ENCODE measurements around the gene IPPK.

DNA sequence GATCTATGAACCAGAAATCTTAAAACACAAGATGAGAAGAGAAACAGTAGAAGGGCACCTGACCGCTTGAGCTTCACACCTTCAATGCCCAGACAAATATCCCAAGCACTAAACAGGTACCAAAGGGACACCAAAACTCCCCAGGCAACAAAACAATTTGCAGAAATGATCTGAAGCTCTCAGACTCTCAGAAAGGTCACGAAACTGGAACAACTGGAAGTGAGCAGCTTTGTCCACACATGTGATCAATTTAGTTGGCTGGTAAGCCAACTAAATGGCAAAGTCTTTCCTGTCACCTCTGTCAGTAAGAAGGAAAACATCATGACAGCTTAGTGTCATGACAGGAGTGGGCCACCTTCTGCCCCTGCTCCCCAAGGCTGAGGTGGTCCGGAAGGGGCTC lies 4.1 kb downstream of the IPPK start:
- TF ChIP-seq, protein P1, sequence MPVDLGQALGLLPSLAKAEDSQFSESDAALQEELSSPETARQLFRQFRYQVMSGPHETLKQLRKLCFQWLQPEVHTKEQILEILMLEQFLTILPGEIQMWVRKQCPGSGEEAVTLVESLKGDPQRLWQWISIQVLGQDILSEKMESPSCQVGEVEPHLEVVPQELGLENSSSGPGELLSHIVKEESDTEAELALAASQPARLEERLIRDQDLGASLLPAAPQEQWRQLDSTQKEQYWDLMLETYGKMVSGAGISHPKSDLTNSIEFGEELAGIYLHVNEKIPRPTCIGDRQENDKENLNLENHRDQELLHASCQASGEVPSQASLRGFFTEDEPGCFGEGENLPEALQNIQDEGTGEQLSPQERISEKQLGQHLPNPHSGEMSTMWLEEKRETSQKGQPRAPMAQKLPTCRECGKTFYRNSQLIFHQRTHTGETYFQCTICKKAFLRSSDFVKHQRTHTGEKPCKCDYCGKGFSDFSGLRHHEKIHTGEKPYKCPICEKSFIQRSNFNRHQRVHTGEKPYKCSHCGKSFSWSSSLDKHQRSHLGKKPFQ (tag by site-specific recombination; IDR thresholded peaks at IDR 0.05), result no peak
- TF ChIP-seq BCL11A (tag by site-specific recombination; IDR thresholded peaks at IDR 0.05; ENCODE audit: low read depth) (no peak), ZNF677 (tag by site-specific recombination; IDR thresholded peaks at IDR 0.05) (no peak), ZNF670 (tag by site-specific recombination; IDR thresholded peaks at IDR 0.05; ENCODE audit: low read depth) (no peak), ZNF184 (tag by site-specific recombination; IDR thresholded peaks at IDR 0.05) (no peak), ZNF223 (tag by site-specific recombination; IDR thresholded peaks at IDR 0.05) (no peak), ZNF350 (tag by site-specific recombination; IDR thresholded peaks at IDR 0.05) (no peak), ZNF660 (tag by site-specific recombination; IDR thresholded peaks at IDR 0.05) (no peak), ZNF549 (tag by site-specific recombination; IDR thresholded peaks at IDR 0.05) (no peak), ZFP37 (tag by site-specific recombination; IDR thresholded peaks at IDR 0.05) (no peak), SP7 (tag by site-specific recombination; IDR thresholded peaks at IDR 0.05) (no peak), GLIS2 (tag by site-specific recombination; IDR thresholded peaks at IDR 0.05) (no peak)
- TF ChIP-seq, protein P2, sequence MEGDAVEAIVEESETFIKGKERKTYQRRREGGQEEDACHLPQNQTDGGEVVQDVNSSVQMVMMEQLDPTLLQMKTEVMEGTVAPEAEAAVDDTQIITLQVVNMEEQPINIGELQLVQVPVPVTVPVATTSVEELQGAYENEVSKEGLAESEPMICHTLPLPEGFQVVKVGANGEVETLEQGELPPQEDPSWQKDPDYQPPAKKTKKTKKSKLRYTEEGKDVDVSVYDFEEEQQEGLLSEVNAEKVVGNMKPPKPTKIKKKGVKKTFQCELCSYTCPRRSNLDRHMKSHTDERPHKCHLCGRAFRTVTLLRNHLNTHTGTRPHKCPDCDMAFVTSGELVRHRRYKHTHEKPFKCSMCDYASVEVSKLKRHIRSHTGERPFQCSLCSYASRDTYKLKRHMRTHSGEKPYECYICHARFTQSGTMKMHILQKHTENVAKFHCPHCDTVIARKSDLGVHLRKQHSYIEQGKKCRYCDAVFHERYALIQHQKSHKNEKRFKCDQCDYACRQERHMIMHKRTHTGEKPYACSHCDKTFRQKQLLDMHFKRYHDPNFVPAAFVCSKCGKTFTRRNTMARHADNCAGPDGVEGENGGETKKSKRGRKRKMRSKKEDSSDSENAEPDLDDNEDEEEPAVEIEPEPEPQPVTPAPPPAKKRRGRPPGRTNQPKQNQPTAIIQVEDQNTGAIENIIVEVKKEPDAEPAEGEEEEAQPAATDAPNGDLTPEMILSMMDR (tag by site-specific recombination; IDR thresholded peaks at IDR 0.05), result no peak

Data from HEK293 (cell line).